Neural progenitor cell (in vitro differentiated cells): ENCODE results near the gene CD274.
A peak's percentile ranks its signal among the peaks of the same experiment; 100 is the strongest.

Experiments
- EZH2 ChIP-seq: fragments of 200-600 bp; sonication (generic); IDR thresholded peaks from 2 replicates; pipeline ENCODE4 v1.6.1; 2017; ENCODE audit warnings: antibody characterized with exemption, mild to moderate bottlenecking, moderate library complexity
- EZH2phosphoT487 ChIP-seq: fragments of 200-600 bp; sonication (generic); IDR thresholded peaks from 2 replicates; pipeline ENCODE4 v1.6.1; 2017; ENCODE audit warnings: antibody characterized with exemption
- TF ChIP-seq, protein P1 (sequence below): fragments of 200-600 bp; sonication (generic); IDR thresholded peaks from 2 replicates; pipeline ENCODE4 v1.5.1; 2017; ENCODE audit warnings: antibody characterized with exemption, mild to moderate bottlenecking

DNA sequence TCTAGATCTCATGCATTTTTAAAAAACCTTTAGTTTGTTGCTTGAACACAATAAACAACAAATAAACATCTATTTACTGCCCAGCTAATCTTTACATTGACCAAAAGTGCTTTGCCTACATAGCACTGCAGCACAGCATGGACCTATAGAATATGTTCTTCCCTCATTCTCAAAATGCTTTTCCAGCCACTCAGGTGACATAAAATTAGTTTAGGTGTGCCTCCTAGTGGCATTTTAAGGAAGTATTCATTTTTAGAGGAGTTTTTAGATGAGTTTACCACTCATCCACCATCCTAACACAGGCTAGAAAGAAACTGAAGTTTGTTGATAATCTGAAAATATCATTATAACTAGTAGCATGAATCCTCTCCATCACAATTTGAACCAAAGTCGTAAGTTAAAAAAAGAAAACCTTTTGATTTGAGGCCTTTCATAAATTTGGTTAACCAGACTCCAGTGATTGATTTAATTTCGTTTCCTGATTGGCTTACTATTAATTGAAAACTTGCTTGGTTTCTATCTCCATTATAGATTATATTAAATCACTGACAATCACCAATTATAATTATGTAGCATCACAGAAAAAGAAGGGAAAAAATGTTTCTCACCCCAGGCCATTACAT, 25.2 kb upstream of the CD274 start:
- TF ChIP-seq, protein P1, sequence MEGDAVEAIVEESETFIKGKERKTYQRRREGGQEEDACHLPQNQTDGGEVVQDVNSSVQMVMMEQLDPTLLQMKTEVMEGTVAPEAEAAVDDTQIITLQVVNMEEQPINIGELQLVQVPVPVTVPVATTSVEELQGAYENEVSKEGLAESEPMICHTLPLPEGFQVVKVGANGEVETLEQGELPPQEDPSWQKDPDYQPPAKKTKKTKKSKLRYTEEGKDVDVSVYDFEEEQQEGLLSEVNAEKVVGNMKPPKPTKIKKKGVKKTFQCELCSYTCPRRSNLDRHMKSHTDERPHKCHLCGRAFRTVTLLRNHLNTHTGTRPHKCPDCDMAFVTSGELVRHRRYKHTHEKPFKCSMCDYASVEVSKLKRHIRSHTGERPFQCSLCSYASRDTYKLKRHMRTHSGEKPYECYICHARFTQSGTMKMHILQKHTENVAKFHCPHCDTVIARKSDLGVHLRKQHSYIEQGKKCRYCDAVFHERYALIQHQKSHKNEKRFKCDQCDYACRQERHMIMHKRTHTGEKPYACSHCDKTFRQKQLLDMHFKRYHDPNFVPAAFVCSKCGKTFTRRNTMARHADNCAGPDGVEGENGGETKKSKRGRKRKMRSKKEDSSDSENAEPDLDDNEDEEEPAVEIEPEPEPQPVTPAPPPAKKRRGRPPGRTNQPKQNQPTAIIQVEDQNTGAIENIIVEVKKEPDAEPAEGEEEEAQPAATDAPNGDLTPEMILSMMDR = peak; percentile 61
- TF ChIP-seq EZH2phosphoT487 (no peak), EZH2 (no peak)
